BE2C (cell line): ENCODE data around the gene BRIP1.
"Not testable (repeated sequence)": the region's sequence is repeated elsewhere in the genome, so short reads cannot be mapped to it uniquely, and the experiment has no call there.

ENCODE experiments used
- DNase-seq: peaks from one replicate; pipeline ENCODE4 v3.0.0-alpha.2; 2020
- H3K27me3 ChIP-seq: fragments of 250-450 bp; sonication (Bioruptor Pico); 2 replicates; pipeline ENCODE4 v1.5.1; 2020; ENCODE audit warnings: mild to moderate bottlenecking
- H3K36me3 ChIP-seq: fragments of 250-450 bp; sonication (Bioruptor Pico); 2 replicates; pipeline ENCODE4 v1.5.1; 2020; ENCODE audit warnings: mild to moderate bottlenecking
- H3K4me1 ChIP-seq: fragments of 250-450 bp; sonication (Bioruptor Pico); 2 replicates; pipeline ENCODE4 v1.5.1; 2020
- H3K4me3 ChIP-seq: 2 replicates; pipeline ENCODE4 v1.5.1; 2011; ENCODE audit warnings: low read depth, low read length
- H3K9me3 ChIP-seq: fragments of 250-450 bp; sonication (Bioruptor Pico); 2 replicates; pipeline ENCODE4 v1.5.1; 2020
- TF ChIP-seq, protein P1 (sequence below): IDR thresholded peaks from 2 replicates; pipeline ENCODE4 v1.5.1; 2012; ENCODE audit warnings: mild to moderate bottlenecking, low read depth, low read length

The BRIP1 gene

DNA sequence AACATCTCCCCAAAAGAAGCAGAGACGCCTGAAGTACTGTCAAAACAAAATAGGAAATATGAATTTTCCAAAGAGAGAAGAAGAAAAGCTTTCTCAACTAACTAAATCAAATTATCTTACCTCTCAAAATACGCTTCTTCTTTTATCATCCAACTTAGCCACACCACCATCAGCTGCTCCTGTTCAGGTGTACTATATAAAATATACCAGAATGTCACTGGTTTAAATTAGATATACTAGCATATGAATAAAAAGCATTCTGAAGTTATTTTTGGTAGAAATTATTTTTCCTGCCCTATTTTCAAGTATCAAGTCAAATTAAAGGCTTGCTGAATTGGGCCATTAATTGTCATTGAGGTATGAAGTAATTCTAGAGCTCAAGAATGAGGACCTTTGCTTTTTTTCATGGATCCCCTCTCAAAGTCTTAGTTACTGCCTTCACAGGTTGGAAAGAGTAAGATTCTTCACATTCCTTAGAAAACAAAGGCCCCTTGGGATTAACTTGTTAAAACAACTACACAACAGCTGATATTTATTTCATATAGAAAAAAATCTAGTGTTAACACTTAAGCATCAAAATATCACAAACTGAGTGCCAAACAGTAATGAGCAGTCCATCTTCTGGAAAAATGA lies 34.3 kb upstream of the BRIP1 start:
- TF ChIP-seq, protein P1, sequence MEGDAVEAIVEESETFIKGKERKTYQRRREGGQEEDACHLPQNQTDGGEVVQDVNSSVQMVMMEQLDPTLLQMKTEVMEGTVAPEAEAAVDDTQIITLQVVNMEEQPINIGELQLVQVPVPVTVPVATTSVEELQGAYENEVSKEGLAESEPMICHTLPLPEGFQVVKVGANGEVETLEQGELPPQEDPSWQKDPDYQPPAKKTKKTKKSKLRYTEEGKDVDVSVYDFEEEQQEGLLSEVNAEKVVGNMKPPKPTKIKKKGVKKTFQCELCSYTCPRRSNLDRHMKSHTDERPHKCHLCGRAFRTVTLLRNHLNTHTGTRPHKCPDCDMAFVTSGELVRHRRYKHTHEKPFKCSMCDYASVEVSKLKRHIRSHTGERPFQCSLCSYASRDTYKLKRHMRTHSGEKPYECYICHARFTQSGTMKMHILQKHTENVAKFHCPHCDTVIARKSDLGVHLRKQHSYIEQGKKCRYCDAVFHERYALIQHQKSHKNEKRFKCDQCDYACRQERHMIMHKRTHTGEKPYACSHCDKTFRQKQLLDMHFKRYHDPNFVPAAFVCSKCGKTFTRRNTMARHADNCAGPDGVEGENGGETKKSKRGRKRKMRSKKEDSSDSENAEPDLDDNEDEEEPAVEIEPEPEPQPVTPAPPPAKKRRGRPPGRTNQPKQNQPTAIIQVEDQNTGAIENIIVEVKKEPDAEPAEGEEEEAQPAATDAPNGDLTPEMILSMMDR: no peak
- peaks cover 14% of the 10 kb centered on the region for H3K36me3 ChIP-seq
- H3K4me1 ChIP-seq: no peaks in the 10 kb centered on the region
- H3K4me3 ChIP-seq: no peak overlapping the region
- no peaks in the 10 kb centered on the region for H3K9me3 ChIP-seq
- DNase-seq: no peak
- H3K27me3 ChIP-seq: no peaks in the 10 kb centered on the region

DNA sequence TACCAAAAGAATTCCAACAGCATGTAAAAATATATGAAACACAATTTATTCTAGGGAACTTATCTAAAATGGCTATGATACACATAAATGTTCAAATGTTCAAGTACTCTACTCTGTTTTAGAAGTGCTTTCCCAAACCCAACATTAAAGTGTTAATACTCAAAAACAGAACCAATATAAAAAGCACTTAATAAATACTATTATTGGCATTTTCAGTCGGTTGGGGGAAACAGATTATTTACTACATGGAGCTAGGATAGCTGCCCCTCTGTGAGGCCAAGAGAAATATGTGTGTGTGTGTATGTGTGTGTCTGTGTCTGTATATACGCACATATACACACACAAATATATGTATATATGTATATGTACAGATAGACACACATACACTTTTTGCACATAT lies 32.1 kb upstream of the BRIP1 start:
- no peak for DNase-seq
- Histone ChIP-seq H3K27me3 (no peaks in the 10 kb centered on the region), H3K4me3 (no peak overlapping the region), H3K9me3 (no peaks in the 10 kb centered on the region), H3K36me3 (peaks cover 12% of the 10 kb centered on the region), H3K4me1 (no peaks in the 10 kb centered on the region)
- TF ChIP-seq, protein P1: no peak

DNA sequence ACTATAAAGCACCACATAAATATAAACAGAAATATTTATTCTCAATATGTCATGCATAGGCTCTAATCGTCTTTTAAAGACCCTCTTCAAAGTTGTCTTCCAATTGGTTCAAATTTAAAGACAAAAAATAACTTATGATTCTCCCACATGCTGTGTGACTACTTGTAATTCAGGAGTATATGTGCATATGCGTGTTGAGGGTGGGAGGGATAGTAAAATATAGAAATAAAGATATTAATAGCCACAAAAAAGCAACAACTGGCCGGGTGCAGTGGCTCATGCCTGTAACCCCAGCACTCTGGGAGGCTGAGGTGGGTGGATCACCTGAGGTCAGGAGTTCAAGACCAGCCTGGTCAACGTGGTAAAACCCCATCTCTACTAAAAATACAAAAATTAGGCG lies 31.0 kb upstream of the BRIP1 start:
- not testable (repeated sequence) for H3K27me3 ChIP-seq, DNase-seq, H3K9me3 ChIP-seq, H3K4me1 ChIP-seq, H3K4me3 ChIP-seq
- H3K36me3 ChIP-seq: peaks cover 12% of the 10 kb centered on the region

DNA sequence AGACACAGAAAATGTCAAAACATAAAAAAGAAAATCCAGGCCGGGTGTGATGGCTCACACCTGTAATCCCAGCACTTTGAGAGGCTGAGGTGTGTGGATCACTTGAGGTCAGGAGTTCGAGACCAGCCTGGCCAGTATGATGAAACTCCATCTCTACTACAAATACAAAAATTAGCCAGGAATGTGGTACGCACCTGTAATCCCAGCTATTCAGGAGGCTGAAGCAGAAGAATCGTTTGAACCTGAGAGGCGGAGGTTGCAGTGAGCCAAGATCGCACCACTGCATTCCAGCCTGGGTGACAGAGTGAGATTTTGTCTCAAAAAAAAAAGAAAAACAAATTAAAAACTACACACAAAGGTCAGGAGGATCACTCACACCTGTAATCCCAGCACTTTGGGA lies 24.4 kb upstream of the BRIP1 start:
- H3K36me3 ChIP-seq, H3K27me3 ChIP-seq, H3K4me1 ChIP-seq, H3K9me3 ChIP-seq, DNase-seq, H3K4me3 ChIP-seq: not testable (repeated sequence)

DNA sequence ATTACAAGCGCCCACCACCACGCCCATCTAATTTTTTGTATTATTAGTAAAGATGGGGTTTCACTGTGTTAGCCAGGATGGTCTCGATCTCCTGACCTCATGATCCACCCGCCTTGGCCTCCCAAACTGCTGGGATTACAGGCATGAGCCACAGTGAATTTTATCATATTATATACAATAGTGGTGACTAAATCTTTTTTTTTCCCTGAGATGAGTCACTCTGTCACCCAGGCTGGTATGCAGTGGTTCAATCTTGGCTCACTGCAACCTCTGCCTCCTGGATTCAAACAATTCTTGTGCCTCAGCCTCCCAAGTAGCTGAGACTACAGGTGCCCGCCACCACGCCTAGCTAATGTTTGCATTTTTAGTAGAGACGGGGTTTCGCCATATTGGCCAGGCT lies 22.5 kb upstream of the BRIP1 start:
- not testable (repeated sequence) for H3K27me3 ChIP-seq, H3K36me3 ChIP-seq, H3K9me3 ChIP-seq, H3K4me3 ChIP-seq, H3K4me1 ChIP-seq, DNase-seq

DNA sequence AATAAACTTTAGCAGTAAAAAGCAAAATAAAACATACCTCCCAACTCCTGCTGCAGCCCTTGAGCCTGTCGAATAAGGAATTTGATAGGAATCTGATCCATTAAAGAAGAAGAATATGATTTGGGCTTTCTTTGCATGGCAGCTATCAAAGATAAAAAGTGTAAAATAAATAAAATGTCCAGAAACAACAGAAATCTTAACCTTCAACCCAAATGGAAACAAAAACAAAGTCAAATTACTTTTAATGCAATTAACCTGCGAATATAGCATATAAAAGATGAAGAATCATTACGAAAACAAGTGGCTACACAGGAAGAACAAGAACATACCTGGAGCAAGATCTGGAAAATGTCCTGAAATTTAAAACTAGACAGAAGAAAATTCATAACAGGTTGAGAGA lies 21.5 kb upstream of the BRIP1 start:
- H3K36me3 ChIP-seq: no peaks in the 10 kb centered on the region; the same call in none of the 2 replicates
- no peak overlapping the region for H3K4me3 ChIP-seq
- no peaks in the 10 kb centered on the region for H3K27me3 ChIP-seq
- TF ChIP-seq, protein P1: no peak
- H3K9me3 ChIP-seq: no peaks in the 10 kb centered on the region
- H3K4me1 ChIP-seq: no peaks in the 10 kb centered on the region
- no peak for DNase-seq

DNA sequence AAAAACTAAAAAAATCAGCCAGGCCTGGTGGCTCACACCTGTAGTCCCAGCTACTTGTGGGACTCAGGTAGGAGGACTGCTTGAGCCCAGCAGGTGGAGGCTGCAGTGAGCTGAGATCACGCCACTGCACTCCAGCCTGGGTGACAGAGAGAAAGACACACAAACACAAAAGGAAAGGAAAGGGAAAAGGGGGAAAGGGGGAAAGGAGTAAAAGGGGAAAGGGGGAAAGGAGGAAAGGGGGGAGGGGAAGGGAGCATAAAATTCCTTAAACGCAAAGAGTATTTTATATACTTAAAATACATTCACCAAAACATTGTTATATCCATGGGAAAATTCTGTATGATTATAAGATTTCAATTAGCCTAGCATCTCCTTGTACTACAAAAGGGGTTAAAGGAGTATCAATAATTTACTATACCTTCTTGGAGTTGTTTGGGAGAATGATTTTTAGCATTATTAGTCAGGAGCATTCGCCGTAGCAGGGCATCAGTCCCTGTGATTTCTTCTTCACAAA lies 17.3 kb upstream of the BRIP1 start:
- H3K27me3 ChIP-seq: no peaks in the 10 kb centered on the region
- no peaks in the 10 kb centered on the region for H3K4me1 ChIP-seq
- H3K9me3 ChIP-seq: no peaks in the 10 kb centered on the region
- H3K36me3 ChIP-seq: peaks cover 3% of the 10 kb centered on the region
- no peak for DNase-seq
- no peak overlapping the region for H3K4me3 ChIP-seq
- TF ChIP-seq, protein P1: no peak
